AG04449 (cell line): Measurements from ENCODE around the gene DDHD1.

Source experiments
- CTCF ChIA-PET: fragments of 350-600 bp; formaldehyde crosslinking; extraction: SDS; loops from one replicate; lab custom pipeline; 2021; ENCODE audit warnings: antibody characterized with exemption; lab: Yijun Ruan, JAX
- POLR2A ChIA-PET: fragments of 400-600, 350-600 bp; formaldehyde crosslinking; extraction: SDS; loops from one replicate; lab custom pipeline; 2020; ENCODE audit warnings: antibody characterized with exemption, inconsistent platforms; lab: Yijun Ruan, JAX
- DNase-seq: peaks from one replicate; pipeline ENCODE4 v3.0.0-alpha.2; 2010; ENCODE audit warnings: low read depth, low spot score
- H3K4me3 ChIP-seq: 2 replicates; pipeline ENCODE4 v1.5.1; 2011; ENCODE audit warnings: low read depth, mild to moderate bottlenecking, control low read depth, low read length
- CTCF ChIP-seq: IDR thresholded peaks from one replicate; pipeline ENCODE4 v1.5.1; 2011; ENCODE audit warnings: mild to moderate bottlenecking, moderate library complexity, low read length, control low read depth, inconsistent platforms; ENCODE audit not compliant: insufficient read depth; ENCODE audit errors: missing control alignments

Gene DDHD1

GRCh38 chr14:53060046-53060445 is 93.1 kb downstream of the DDHD1 start:
- H3K4me3 ChIP-seq: no peak overlapping the region
- ChIA-PET POLR2A (no interaction called here), CTCF (interaction anchor here (1.2 kb wide), 1 partner anchor 236 kb away, joined by 5 read pairs; no protein-coding TSS in a partner anchor)
- no peak for TF ChIP-seq CTCF
- no peak for DNase-seq

GRCh38 chr14:53055003-53055402 is 98.1 kb downstream of the DDHD1 start:
- ChIA-PET CTCF (interaction anchor here (0.7 to 4.5 kb wide), 25 partner anchors 10 to 250 kb away, joined by 3 to 60 read pairs (median 7); no protein-coding TSS in a partner anchor), POLR2A (interaction anchor here (0.6 kb wide), 1 partner anchor 39 kb away, joined by 3 read pairs; no protein-coding TSS in a partner anchor)
- TF ChIP-seq CTCF: peak; percentile 49
- H3K4me3 ChIP-seq: no peak overlapping the region
- no peak for DNase-seq

GRCh38 chr14:53054457-53054856 is 98.7 kb downstream of the DDHD1 start:
- TF ChIP-seq CTCF: no peak
- no peak for DNase-seq
- H3K4me3 ChIP-seq: no peak overlapping the region
- CTCF ChIA-PET: interaction anchor here (0.7 to 4.5 kb wide), 29 partner anchors 8 to 1293 kb away, joined by 3 to 60 read pairs (median 5); partner anchors contain the start of genes DDHD1 and FERMT2
- POLR2A ChIA-PET: no interaction called here

DNA sequence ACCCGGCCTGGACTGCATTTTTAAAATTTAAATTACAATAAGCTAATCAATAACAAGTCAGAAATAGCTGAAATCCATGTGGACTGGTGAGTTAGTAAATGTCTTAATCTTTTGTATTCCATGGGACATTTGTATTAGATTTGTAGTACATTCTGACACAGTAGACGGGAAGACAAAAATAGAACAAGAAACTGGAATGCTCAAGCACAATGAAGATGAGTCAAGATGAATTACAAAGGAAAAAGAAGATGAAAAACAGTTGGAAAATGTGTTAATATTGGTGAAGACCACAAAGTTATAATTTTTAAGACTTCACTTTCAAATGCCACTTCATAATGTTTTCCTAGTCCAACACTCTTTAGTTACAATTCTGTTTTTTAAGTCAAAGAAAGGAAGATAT is 104.5 kb downstream of the DDHD1 start:
- no peak overlapping the region for H3K4me3 ChIP-seq
- TF ChIP-seq CTCF: no peak
- CTCF ChIA-PET: interaction anchor here (1.4 to 1.6 kb wide), 2 partner anchors 97 to 225 kb away, joined by 3 read pairs; partner anchors contain the start of gene FERMT2
- no peak for DNase-seq
- POLR2A ChIA-PET: interaction anchor here (0.7 kb wide), 1 partner anchor 38 kb away, joined by 3 read pairs; no protein-coding TSS in a partner anchor

DNA sequence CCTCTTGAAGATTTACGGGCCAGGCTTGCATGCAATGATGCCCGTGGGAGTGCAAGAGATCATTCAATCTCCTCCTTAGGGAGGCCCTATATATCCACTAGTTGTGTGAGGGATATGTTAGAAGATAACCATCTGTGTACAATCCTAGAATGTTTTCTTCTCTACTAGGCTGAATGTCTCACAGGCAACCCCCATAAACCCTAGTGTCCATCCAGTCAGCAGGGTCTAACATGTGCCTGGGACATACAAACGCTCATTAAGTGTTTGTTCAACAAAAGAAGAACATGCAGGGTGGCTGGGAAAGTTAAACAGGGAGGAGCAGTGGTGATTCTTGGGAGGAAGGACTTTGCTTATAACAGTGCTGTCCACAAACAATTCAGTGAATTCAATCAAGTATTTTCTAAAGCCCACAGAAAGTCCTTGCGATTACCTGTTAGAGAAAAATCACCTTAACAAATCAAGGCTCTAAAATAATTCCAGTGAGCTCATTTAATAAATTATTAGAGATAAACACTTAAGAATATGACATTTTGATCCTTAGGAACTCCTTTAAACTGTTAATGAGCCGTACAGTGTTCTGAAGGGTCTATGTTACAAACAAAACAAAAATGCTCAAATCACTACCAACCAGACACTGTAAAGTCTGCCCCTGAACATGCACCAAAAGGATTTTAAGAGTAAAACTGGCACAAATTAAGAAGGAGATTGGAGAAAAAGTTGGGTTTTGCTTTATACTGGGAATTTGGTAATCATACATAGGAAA is 105.6 kb downstream of the DDHD1 start:
- TF ChIP-seq CTCF: no peak
- CTCF ChIA-PET: interaction anchor here (1.1 to 1.6 kb wide), 4 partner anchors 9 to 224 kb away, joined by 3 to 4 read pairs (median 3); no protein-coding TSS in a partner anchor
- POLR2A ChIA-PET: no interaction called here
- DNase-seq: peak; percentile 29
- H3K4me3 ChIP-seq: no peak overlapping the region

- POLR2A ChIA-PET: no interaction called here
- DNase-seq: peak; percentile 73
- H3K4me3 ChIP-seq: no peak overlapping the region
- no peak for TF ChIP-seq CTCF
- CTCF ChIA-PET: interaction anchor here (1.8 to 2.3 kb wide), 2 partner anchors 11 to 223 kb away, joined by 4 to 24 read pairs; no protein-coding TSS in a partner anchor
Observed at GRCh38 chr14:53044486-53044885, 108.6 kb downstream of the DDHD1 start.
